RPMI7951 (cell line): ENCODE results near the gene CDK10. TPM values are rescaled to one million over a fixed set of nuclear protein-coding genes. Genes with fewer than 3 reads are reported as not detected.

Source experiments
- DNase-seq: peaks from one replicate; pipeline ENCODE4 v3.0.0-alpha.2; 2012; ENCODE audit warnings: low read depth
- total RNA-seq: library from RNA; depleted of rRNA; stranded (reverse); fragments of >200 nt; shearing (Covaris generic); gene quantifications from 2 replicates; pipeline ENCODE4 v1.2.3, GENCODE V29; 2014; rRNA removed

The CDK10 gene
- total RNA-seq, 1 experiment from 2014 or later: 24.5 TPM

DNA sequence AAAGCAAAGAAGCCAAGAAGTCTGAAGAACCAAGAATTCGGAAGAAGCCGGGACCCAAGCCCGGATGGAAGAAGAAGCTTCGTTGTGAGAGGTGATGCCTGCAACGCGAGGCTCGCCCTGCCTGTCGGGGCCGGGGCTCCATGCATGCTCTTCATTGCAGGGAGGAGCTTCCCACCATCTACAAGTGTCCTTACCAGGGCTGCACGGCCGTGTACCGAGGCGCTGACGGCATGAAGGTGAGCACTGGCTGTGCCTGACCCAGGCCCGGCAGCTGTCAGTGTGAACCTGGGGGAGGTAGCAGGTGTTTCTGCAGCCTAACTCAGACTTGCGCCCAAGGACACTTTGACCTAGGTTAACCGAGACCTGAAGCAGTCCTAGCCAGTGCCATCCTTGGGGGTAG, 46.8 kb downstream of the CDK10 start:
- DNase-seq: no peak

DNA sequence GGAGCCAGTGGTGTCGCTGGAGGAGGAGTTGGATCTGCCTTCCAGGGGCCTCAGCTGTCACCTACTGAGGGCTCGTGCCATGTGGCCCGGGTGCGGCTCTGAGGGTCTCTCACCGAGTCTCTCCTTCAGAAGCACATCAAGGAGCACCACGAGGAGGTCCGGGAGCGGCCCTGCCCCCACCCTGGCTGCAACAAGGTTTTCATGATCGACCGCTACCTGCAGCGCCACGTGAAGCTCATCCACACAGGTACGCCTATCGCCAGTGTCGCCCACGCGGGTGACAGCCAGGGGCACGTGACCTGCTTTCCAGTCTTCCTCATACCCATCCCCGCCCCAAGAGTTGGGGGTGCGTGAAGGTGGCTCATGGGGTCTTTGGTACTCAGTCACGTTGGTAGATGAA, 47.3 kb downstream of the CDK10 start:
- no peak for DNase-seq

DNA sequence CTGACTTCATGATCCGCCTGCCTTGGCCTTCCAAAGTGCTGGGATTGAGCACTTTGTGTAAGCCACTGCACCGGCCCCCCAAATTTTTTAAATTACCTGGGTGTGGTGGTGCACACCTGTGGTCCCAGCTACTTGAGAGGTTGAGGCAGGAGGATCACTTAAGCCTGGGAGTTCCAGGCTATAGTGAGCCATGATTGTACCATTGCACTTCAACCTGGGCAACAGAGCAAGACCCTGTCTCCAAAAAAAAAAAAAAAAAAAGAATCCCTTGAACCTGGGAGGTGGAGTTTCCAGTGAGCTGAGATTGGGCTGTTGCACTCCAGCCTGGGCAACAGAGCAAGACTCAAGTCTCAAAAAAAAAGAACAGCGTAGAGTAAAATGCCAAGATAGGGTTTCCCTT, 50.1 kb downstream of the CDK10 start:
- DNase-seq: no peak

DNA sequence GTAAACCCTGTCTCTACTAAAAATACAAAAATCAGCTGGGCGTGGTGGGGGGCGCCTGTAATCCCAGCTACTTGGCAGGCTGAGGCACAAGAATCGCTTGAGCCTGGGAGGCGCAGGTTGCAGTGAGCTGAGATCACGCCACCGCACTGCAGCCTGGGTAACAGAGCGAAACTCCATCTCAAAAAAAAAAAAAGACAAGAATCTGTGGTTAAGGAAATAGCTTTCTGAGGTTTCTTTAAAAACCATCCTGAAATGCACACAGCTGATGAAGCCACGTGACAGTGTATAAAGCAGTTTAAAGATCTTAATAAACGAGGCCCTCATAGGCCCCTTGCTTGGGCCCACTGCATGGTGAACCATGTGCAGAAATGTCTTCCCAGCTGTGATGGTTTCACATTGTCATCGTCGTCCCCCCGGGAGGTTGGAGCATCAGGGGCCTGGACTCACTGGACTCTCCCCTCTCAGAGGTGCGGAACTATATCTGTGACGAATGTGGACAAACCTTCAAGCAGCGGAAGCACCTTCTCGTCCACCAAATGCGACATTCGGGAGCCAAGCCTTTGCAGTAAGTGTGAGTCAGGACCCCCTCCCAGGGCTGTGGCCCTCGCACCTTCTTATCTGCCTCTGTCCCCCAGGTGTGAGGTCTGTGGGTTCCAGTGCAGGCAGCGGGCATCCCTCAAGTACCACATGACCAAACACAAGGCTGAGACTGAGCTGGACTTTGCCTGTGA, 51.0 kb downstream of the CDK10 start:
- DNase-seq: no peak

GRCh38 chr16:89738072-89738377, 51.5 kb downstream of the CDK10 start:
- DNase-seq: no peak

- no peak for DNase-seq
Measured at GRCh38 chr16:89738538-89739317, 52.2 kb downstream of the CDK10 start.

GRCh38 chr16:89739383-89739782, 52.9 kb downstream of the CDK10 start:
- DNase-seq: no peak

DNA sequence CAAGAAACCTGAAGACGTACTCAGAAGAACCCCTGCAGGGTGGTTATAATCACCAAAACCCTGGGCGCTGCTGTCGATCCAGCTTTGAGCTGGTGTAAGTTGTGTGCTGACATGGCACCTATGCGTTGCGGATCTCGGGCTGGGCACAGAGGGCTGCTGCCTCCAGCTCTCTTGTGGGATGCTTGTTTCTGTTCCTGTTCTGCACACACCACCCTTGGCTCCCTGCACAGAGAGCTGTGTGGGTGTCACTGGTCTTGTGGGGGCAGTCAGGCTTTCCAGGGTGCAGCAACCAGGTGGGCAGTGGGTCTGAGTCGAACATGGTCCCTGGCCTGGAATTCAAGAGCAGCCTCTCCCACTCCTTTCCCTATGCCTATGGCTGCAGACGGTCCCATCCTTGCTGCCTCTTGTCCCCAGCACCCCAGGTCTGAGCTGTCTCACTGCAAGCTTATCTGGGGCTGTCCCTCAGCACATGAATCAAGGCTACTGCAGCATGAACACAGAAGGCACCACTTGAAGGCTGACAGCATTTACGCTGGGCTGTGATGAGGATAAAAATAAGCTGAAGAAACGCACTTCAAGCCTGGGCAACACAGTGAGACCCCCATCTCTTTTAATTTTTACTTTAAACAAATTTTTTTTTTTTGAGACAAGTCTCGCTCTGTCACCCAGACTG, 55.0 kb downstream of the CDK10 start:
- DNase-seq: no peak

DNA sequence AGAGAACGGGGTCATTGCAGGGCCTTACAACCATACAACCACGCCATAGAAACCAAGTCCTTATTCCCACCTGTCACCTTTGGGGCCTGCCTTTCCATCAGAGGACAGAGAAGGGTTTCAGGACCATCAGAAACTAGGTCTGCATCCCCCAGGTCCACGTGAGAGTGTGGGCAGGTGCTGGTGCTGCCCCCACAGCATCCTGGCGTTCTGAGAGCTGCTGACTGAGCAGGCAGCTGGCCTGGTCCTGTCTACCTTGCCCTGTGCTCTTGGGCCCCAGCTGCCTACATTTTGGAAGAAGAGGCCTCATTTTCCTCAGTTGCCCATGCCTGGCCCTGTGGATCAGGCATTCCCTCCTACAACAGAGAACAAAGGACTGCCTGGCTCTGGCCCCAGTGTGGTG, 56.5 kb downstream of the CDK10 start:
- no peak for DNase-seq

- DNase-seq: no peak
Measured at GRCh38 chr16:89744813-89745212, 58.3 kb downstream of the CDK10 start.

Other genes starting within 250 kb of the CDK10 start
- 31.2 and 38.4 TPM in 2 replicates for gene ANKRD11, start 196.1 kb upstream of the CDK10 start, total RNA-seq
- gene SPG7, start 178.3 kb upstream of the CDK10 start, total RNA-seq: 50.3 and 79.9 TPM in 2 replicates
- gene RPL13, start 126.0 kb upstream of the CDK10 start, total RNA-seq: 2,032 and 3,331 TPM in 2 replicates
- 1.3 and 2.6 TPM in 2 replicates for gene CPNE7, start 110.9 kb upstream of the CDK10 start, total RNA-seq
- 0.24 and 0.29 TPM in 2 replicates for gene DPEP1, start 73.0 kb upstream of the CDK10 start, total RNA-seq
- gene CHMP1A, start 29.0 kb upstream of the CDK10 start, total RNA-seq: 115 and 120 TPM in 2 replicates
- 5.5 and 9.6 TPM in 2 replicates for gene SPATA33, start 28.9 kb upstream of the CDK10 start, total RNA-seq
- gene SPATA2L, start 15.0 kb downstream of the CDK10 start, total RNA-seq: 9.5 and 15.1 TPM in 2 replicates
- gene VPS9D1, start 34.2 kb downstream of the CDK10 start, total RNA-seq: 2.8 and 3.5 TPM in 2 replicates
- gene ZNF276, start 34.8 kb downstream of the CDK10 start, total RNA-seq: 6.8 and 11.4 TPM in 2 replicates
- gene FANCA, start 130.0 kb downstream of the CDK10 start, total RNA-seq: 28.2 and 33.5 TPM in 2 replicates
- gene SPIRE2, start 141.8 kb downstream of the CDK10 start, total RNA-seq: 1.8 and 3.3 TPM in 2 replicates
- 72.9 and 93.7 TPM in 2 replicates for gene TCF25, start 186.9 kb downstream of the CDK10 start, total RNA-seq
- gene MC1R, start 232.2 kb downstream of the CDK10 start, total RNA-seq: 2.0 and 2.8 TPM in 2 replicates
- 229 and 237 TPM in 2 replicates for gene TUBB3, start 236.7 kb downstream of the CDK10 start, total RNA-seq